Measurements from ENCODE around the gene USO1. TPM values are rescaled to one million over a fixed set of nuclear protein-coding genes. Genes with fewer than 3 reads are reported as not detected.

Gene USO1
- total RNA-seq, 1 donor, result 203 TPM

DNA sequence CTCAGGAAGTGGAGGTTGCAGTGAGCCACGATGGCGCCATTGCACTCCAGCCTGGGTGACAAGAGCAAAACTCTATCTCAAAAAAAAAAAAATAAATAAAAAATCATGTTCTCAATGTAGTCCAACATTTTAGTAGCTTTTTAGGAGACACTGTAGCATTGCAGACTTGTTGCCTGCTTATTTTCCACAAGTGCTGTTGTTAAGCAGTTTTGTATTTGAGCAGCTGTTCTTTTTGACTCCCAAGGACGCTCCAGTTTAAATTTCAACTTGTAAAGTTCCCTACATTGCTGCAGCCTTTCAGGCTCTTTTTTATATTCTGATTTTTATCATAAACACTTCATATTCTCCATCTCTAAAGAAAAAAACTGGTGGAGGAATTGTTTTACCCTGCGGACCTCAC, 94.7 kb downstream of the USO1 start:
- H3K4me3 ChIP-seq (ENCODE audit: low read depth, low read length), result no peak overlapping the region
- DNase-seq (ENCODE audit: low read depth), result no peak
- TF ChIP-seq, protein P1, sequence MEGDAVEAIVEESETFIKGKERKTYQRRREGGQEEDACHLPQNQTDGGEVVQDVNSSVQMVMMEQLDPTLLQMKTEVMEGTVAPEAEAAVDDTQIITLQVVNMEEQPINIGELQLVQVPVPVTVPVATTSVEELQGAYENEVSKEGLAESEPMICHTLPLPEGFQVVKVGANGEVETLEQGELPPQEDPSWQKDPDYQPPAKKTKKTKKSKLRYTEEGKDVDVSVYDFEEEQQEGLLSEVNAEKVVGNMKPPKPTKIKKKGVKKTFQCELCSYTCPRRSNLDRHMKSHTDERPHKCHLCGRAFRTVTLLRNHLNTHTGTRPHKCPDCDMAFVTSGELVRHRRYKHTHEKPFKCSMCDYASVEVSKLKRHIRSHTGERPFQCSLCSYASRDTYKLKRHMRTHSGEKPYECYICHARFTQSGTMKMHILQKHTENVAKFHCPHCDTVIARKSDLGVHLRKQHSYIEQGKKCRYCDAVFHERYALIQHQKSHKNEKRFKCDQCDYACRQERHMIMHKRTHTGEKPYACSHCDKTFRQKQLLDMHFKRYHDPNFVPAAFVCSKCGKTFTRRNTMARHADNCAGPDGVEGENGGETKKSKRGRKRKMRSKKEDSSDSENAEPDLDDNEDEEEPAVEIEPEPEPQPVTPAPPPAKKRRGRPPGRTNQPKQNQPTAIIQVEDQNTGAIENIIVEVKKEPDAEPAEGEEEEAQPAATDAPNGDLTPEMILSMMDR (IDR thresholded peaks at IDR 0.05; ENCODE audit: insufficient read depth, low read depth, low read length), result no peak

DNA sequence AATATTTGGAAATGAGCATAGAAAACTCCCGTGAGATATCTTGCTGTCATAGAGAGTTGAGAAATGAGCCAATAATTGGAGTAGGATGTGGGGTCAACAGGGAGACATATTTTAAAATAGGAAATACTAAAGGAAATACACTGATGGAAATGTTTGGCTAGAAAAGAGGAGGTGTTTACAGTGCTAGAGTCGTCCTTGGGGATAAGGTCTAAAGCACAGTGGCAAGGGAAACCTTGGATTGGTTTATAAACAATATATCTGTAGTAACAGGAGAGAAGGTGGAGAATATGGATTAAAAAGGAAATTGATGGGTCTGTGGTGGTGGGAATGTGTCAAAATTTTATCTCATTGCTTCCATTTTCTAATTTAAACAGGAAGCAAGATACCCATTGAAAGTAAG, 95.8 kb downstream of the USO1 start:
- no peak overlapping the region for H3K4me3 ChIP-seq (ENCODE audit: low read depth, low read length)
- no peak for DNase-seq (ENCODE audit: low read depth)
- TF ChIP-seq, protein P1 (IDR thresholded peaks at IDR 0.05; ENCODE audit: insufficient read depth, low read depth, low read length), result no peak

DNA sequence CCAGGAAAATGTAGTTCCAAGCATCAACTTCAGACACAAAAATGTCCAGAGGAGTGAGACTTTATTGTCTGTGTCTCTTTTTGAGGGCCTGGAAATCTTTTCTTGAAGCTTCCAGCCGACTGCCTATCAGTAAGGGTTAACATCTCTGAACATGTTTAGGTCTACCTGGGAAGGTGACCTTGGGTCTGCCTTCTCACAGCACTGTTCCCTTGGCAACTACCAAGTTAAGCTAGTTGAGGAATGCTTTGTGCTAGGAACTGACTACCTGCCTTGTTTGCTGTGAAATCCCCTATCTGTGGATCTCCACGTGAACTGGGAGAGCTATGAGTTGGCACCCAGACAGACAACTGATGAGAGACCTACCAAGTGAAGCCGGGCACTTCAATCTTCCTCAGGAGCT, 96.3 kb downstream of the USO1 start:
- DNase-seq (ENCODE audit: low read depth), result no peak
- TF ChIP-seq, protein P1 (IDR thresholded peaks at IDR 0.05; ENCODE audit: insufficient read depth, low read depth, low read length), result no peak

DNA sequence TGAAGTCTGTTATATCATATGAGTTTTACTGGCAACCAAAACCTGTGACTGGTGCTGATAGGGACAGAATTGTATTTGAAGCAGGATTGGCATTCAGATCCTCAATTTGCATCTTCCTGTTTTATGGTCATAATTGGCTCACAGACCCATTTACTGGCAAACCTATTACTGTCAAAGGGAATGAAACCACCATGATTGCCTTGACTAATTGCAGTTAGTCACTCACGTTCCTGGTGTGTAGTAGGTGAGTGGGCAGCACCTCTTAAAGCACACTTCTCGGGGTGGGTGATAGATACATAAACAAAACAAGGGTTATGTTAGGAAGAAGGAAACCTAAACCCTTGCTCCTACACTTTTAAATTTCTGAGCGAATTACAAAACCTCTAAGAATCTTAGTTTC, 96.8 kb downstream of the USO1 start:
- DNase-seq (ENCODE audit: low read depth), result no peak
- H3K4me3 ChIP-seq (ENCODE audit: low read depth, low read length), result no peak overlapping the region
- TF ChIP-seq, protein P1 (IDR thresholded peaks at IDR 0.05; ENCODE audit: insufficient read depth, low read depth, low read length), result no peak

More for the DNA sequence above, 96.3 kb downstream of the USO1 start:
- no peak overlapping the region for H3K4me3 ChIP-seq (ENCODE audit: low read depth, low read length)

DNA sequence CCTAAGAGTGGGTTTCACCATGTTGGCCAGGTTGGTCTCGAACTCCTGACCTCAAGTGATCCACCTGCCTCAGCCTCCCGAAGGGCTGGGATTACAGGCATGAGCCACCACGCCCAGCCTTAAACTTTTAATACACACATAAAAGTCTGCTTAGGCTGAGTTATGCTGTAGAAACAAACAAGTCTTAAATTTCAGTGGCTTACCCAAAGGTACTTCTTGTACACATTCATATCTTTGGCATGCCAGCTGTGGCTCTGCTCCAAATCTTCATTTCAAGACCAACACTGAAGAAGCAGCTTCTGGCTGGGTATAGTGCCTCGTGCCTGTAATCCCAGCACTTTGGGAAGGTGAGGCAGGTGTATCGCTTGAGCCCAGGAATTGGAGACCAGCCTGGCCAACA, 97.6 kb downstream of the USO1 start:
- DNase-seq (ENCODE audit: low read depth), result peak; percentile 41
- TF ChIP-seq, protein P1 (IDR thresholded peaks at IDR 0.05; ENCODE audit: insufficient read depth, low read depth, low read length), result no peak
- H3K4me3 ChIP-seq (ENCODE audit: low read depth, low read length), result no peak overlapping the region

DNA sequence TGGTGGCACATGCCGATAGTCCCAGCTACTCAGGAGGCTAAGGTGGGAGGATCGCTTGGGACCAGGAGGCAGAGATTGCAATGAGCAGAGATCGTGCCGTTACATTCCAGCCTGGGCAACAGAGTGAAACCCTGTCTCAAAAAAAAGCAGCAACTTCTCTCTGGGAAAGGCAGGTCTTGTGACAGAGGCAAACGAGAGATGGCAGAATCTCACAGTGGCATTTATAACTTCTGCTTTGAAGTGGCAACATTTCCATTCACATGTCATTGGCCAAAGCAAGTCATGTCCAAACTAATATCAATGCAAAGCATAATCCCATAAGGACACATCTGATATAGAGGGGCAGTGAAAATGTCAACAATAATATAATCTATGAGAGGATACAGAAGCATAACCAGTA, 98.0 kb downstream of the USO1 start:
- no peak for DNase-seq (ENCODE audit: low read depth)
- TF ChIP-seq, protein P1 (IDR thresholded peaks at IDR 0.05; ENCODE audit: insufficient read depth, low read depth, low read length), result no peak
- H3K4me3 ChIP-seq (ENCODE audit: low read depth, low read length), result no peak overlapping the region

DNA sequence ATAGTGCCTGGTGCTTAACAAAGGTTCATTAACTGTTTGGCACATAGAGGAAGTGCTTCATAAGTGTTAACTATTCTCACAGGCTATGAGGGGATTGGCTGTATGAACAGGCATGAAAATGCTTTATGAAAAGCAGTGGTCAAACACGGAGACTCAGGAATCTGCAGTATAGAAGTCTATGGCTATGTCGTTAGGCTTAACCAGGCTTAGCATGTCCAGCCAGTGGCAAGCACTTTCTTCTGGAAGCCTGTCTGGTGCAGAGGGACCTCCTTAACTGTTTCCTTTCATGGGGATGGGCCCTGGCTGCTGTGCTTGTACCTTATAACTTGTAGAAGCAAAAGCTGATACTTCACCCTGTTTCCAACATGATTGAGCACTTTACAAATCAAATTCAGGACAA, 99.4 kb downstream of the USO1 start:
- TF ChIP-seq, protein P1 (IDR thresholded peaks at IDR 0.05; ENCODE audit: insufficient read depth, low read depth, low read length), result no peak
- no peak for DNase-seq (ENCODE audit: low read depth)
- H3K4me3 ChIP-seq (ENCODE audit: low read depth, low read length), result no peak overlapping the region
